Measurements from ENCODE around the gene SPG7. TPM values are rescaled to one million over a fixed set of nuclear protein-coding genes. Genes with fewer than 3 reads are reported as not detected.
"Not testable (repeated sequence)": the region's sequence is repeated elsewhere in the genome, so short reads cannot be mapped to it uniquely, and the experiment has no call there.

The SPG7 gene
- polyA plus RNA-seq, 10 donors: 43.5 to 93.9 (median 63.4) TPM

DNA sequence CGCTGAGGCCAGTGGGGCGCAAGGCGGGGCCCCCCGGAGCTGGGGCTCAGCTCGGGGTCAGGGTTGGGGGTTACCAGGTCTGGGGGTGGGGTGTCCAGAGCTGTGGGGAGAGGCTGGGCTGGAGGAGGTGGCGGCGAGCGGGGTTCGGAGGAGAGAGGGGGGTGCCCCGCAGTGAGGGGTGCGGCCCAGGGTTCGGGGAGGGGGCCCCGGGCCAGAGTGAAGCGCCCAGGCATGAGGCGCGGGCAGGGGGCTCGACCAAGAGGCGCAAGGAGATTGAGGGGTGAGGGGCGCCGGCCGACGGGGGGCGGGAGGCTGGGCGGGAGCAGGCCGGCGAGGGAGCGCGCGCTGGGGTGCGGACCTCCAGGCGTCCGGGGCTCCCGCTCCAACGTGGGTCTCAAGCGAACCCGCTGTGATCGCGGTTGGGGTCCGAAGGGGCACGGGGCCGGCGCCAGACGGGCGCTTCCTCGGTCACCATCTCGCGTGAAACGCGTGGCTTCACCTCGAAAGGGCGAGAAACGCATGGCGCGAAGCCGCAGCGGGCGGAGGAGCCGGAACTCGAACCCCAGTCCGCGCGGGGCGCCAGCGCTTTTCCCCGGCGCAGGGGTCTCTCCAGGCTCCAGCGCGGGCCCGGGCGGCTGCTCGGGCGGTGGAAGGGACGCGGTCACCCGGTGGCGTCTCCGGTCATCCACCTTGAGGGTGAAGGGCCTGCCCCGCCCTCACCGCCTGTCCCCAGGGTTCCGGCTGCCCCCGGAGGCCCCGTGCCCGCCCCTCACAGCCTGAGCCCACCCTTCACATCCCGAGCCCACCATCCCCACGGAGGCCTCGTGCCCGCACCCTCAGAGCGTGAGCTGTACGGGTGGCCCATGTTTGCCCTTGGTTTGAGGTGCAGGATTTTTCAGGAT lies 68.2 kb downstream of the SPG7 start:
- no peak for DNase-seq

DNA sequence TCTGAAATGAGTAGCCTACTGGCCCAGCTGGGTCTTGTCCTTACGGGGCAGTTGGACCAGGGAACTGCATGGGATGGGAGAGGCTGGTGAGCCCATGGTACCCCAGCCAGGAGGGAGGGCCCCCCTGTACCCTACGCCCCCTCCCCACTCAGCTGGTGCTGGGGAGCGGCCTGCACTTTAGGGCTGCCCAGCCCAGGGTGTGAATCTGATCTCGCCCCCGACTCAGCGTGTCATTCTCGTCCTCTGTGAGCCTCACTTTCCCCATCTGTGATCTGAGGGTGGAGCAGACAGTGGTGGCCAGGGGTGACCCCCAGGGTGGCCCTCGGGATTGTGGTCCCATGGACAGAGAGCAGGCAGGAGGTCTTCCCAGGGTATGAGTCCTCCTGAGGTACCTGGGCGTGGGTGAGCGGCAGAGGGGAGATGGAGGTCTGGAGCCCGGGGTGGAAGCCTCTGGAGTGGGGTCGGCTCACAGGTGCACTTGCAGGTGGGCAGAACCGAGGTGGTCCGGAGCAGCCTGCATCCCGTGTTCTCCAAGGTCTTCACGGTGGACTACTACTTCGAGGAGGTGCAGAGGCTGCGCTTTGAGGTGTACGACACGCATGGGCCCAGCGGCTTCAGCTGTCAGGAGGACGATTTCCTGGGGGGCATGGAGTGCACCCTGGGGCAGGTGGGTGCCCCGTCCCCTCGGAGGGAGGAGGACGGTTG lies 69.0 kb downstream of the SPG7 start:
- DNase-seq: no peak

DNA sequence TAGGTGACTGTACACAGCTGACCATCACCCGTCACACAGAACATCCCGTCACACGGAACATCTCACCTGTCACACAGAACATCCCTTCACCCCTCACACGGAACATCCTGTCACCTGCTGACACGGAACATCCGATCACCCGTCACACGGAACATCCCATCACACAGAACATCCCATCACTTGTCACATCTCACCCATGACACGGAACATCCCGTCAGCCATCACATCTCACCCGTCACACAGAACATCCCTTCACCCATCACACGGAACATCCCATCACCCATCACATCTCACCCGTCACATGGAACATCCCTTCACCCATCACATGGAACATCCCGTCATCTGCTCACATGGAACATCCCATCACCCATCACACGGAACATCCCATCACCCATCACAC lies 71.1 kb downstream of the SPG7 start:
- DNase-seq: no peak

DNA sequence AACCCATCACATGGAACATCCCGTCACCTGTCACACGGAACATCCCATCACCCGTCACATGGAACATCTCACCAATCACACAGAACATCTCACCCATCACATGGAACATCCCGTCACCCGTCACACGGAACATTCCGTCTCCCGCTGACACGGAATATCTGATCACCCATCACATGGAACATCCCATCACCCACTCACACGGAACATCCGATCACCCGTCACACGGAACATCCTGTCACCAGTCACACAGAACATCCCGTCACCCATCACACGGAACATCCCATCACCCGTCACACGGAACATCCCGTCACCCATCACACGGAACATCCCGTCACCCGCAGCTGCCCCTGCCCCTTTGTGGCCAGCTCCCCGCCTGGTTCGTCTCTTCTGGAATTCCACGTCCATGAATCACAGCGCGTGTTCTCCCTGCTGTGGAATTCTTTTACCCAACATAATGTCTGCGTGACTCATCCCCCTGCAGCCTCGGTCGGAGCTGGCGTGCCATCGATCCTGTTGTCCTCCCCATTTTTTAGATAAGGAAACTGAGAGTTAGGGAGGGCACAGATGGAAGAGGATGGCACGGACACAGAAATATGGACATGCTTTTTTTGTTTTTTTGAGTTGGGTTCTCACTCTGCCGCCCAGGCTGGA lies 73.0 kb downstream of the SPG7 start:
- peak in 1 of 3 donors; percentile 90 for DNase-seq

DNA sequence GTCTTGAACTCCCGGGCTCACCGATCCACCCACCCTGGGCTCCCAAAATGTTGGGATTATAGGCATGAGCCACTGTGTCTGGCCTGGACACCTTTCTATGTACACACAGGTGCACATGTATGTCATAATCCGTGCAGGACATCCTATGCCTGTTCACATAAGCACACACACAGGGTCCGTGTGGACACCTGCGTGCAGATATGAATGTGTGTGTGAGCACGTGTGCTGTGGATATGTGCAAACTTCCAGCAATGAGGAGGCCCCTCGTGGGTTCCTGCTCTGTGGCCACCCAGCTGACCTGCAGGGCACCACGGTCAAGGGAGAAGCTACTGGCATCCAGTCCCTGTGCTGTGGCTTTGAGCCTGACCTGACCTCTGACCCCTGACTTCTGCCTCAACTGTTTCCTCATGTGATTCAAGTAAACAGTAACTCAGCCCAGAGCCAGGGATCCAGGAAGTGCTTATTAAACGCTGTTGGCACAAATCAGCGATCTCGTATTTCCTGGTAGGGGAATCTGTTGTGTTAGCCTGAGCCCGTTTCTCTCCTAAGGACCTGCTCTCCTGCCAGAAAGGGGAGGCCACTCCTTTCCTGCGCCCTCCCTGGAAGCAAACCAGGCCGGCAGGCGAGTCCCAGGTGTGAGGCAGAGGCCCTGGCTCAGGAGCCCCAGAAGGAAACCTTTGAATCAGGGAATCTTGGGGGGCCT lies 73.8 kb downstream of the SPG7 start:
- DNase-seq: no peak

DNA sequence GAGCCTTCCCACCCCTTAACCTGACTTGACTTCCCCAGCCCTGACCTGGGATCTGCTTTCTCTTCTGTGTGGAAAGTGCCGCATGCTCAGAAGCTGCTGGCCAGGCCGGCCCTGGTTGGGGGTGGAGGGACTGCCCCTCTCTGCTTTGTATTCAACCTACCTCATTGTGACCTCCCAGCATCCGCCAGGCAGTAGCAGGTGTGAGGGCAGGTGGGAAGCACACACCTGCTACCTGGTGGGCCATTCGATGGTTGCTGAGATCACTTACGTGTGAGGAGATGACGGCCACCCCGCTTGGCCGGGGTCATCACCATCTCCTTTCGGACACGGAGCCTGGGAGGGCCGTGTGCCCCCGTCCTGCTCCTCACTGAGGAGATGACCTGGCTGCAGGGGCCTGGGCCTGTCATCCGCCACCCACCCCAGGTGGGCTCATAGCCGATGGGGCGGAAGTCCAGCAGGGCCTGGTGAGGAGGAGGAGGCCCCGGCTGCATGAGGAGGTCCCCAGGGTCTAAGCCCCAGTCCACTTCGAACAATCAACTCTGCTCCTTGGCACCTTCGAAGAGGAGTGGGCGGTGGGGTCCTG lies 74.5 kb downstream of the SPG7 start:
- DNase-seq: no peak

DNA sequence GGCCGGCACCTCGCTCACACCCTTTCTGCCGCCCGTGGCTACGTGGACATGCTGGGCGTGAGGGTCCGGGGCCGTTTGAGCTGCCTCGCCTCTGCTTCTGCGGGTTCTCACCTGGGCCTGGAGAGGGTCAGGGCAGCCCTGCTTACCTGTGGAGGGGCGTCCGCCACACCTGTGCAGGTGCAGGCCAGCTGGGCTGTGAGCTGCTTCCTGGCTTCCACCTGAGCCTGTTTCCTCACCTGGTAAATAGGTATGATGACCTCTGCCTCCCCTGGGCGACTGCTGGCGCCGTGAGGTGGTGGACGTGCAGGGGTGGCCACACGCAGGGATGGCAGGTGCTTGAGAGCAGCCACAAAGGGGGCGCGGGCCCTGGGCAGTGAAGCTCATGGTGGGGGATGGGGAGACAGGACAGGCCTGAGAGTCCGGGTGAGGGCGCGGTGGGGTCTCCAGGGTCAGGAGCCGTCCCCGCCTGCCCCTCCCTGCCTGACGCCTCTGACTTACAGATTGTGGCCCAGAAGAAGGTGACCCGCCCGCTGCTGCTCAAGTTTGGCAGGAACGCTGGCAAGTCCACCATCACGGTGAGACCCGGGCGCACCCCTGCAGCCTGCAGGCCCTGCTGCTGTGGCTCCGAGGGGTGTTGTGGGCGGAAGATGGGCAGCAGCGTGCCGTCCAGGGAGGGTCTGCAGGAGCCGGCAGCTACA lies 75.1 kb downstream of the SPG7 start:
- DNase-seq: no peak

DNA sequence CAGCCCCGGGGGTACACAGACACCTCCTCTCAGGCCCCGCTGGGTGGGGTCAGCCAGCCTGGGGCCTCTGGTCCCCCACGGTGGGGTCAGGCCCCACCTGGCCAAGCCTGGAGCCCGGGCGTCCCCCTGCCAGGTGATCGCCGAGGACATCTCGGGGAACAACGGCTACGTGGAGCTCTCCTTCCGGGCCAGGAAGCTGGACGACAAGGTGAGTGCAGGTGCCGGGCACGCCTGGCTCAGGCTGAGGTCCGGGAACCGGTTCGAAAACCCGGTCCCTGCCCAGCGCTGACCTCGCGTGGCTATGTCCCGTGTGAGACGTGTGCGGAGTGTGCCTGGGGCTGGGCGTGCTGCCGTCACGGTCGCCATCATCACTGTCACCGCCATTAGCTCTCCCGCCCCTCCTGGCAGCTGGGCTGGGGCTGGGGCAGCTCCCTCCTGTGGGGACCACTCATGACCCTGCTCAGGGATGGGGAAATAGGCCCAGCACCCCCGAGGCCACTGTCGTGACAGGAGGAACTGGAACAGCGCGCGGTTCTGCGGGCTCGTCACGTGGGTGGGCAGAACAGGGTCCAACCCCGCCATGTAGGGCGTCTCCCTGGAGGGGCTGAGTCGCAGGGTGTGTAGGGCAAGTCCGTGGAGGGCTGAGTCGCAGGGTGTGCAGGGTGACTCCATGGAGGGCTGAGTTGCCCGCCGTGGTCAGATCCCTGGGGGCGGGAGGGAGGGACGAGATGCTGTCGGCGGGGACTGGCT lies 75.9 kb downstream of the SPG7 start:
- DNase-seq: no peak

DNA sequence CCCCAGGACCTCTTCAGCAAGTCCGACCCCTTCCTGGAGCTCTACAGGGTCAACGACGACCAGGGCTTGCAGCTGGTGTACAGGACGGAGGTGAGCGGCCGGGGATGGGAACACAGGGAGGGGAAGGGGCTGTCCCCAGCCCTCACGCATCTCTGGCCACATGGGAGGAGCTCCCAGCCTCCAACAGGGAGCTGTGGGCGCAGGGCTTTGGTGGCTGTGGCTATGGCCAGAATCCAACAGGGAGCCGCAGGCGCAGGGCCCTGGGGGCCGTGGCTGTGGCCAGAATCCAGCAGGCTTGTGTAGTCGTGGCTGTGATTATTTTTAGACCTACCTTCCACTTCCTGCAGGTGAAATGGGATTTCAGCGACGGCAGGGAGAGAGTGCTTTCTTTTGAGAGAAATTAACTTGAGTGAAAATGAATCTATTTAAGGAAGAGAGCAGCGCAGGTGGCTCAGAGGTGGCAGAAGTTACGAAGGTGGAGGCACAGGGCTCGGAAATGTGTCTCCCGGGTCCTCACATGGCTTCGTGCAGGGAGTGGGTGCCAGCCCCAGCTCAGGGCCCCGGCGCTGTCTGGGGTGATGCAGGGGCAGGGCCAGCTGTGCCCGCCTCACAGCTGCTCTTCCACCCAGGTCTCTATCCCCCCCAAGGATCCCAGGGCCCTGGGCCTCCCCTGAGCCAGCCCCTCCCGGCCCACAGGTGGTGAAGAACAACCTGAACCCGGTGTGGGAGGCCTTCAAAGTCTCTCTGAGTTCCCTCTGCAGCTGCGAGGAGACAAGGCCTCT lies 76.8 kb downstream of the SPG7 start:
- no peak for DNase-seq

DNA sequence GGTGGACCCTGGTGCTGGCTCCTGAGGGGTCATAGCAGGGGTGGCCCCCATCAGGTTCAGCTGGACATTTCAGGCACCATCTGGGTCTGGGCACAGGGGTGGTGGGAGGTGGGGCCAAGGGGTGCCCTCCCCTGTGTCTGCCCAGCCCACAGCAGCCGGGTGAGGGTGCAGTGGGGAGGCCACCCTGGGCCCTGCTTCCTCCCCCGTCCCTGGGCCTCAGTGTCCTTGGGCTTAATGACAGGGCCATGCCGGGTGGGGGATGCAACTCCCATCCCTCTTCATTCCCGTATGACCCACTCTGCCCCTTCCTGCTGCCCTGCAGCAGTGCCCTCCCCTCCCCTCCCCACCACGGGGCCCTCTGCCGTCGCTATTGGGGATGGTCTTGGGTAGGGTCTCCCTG lies 78.0 kb downstream of the SPG7 start:
- DNase-seq: no peak

DNA sequence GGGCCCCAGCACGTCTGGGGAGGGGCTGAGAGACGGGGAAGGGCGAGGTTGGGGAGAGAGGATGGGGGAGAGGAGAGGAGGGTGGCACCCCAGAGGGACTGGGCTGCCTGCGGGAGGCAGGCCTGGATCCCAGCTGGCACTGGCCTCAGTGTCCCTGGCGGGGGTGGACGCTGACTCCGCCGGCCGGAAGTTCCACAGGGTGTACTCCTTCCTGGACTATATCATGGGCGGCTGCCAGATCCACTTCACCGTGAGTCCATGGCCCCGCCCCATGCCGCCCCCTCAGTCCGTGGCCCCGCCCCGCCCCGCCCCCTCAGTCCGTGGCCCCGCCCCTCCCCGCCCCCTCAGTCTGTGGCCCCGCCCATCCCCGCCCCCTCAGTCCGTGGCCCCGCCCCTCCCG lies 78.7 kb downstream of the SPG7 start:
- no peak for DNase-seq

DNA sequence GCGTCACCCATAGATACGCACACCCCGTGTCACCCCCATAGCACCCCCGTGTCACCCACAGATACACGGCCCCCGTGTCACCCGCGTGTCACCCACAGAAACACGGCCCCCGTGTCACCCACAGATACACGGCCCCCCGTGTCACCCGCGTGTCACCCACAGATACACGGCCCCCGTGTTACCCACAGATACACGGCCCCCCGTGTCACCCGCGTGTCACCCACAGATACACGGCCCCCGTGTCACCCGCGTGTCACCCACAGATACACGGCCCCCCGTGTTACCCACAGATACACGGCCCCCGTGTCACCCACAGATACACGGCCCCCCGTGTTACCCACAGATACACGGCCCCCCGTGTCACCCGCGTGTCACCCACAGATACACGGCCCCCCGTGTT lies 79.5 kb downstream of the SPG7 start:
- DNase-seq: not testable (repeated sequence)

DNA sequence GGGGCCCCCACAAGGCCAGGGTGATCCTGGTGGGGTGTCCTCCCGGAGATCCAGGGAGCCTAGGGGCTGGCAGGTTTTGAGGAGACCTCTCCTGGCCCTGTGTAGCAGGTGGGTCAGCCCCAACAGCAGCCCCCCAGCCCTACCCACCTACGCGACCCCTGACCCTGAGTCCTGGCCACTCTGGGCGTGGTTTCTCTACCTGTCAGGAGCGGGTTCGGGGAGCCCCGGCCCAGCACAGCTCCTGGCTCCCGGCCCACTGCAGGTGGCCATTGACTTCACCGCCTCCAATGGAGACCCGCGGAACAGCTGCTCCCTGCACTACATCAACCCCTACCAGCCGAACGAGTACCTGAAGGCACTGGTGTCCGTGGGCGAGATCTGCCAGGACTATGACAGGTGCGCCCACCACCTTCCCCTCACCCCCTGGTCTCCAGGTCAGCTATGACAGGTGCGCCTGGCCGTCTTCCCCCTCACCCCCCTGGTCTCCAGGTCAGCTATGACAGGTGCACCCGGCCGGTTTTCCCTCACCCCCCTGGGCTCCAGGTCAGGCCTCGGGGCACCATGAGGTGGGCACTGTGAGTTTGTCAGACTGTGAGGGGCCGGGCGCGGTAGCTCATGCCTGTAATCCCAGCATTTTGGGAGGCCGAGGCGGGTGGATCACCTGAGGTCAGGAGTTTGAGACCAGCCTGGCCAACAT lies 80.4 kb downstream of the SPG7 start:
- no peak for DNase-seq

DNA sequence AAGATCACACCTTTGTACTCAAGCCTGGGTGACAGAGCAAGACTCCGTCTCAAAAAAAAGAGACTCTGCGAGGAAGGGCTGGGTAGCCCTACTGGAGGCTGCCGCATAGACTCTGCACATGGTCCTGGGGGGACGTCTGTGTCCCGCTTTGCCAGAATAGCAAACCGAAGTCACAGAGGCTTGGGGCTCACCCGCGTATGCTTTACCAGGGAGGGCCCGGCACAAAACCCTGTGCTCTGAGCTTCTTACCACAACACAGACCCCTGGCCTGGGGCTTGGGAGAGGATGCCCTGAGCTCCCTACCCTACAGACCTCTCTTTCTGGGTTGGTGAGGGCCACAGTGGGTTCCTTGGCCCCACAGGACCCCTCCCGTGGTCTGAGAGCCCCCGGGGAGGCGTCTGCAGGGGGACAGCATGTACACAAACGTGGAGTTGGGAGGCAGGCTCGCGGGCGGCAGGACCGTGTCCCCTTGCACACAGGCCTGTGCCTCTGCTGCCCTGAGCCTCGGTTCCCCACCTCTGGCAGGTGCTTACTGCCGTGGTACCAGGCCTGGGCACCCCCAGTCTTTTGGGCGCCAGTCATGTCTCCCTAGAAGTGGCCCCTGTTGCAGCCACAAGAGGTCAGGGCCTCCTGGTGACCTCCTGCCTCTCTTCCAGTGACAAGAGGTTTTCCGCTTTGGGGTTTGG lies 81.2 kb downstream of the SPG7 start:
- no peak for DNase-seq

DNA sequence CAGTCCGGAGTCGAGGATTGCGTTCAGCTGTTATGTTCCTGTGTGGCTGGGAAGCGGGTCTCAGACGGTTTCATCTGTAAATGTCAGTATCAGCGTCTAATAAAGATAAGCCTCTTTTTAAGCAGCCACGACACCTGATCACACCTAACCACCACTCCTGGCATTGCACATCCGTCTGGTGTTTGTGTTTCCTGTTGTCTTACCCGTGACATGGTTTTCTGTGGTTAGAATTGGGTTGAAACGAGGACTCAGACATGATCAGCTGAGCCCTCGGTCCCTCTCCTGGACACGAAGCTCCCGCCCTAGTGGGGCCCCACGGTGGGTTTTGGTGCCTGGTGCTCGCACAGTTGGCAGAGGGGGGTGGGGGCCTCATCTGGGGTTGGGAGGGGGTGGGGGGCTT lies 85.6 kb downstream of the SPG7 start:
- no peak for DNase-seq

DNA sequence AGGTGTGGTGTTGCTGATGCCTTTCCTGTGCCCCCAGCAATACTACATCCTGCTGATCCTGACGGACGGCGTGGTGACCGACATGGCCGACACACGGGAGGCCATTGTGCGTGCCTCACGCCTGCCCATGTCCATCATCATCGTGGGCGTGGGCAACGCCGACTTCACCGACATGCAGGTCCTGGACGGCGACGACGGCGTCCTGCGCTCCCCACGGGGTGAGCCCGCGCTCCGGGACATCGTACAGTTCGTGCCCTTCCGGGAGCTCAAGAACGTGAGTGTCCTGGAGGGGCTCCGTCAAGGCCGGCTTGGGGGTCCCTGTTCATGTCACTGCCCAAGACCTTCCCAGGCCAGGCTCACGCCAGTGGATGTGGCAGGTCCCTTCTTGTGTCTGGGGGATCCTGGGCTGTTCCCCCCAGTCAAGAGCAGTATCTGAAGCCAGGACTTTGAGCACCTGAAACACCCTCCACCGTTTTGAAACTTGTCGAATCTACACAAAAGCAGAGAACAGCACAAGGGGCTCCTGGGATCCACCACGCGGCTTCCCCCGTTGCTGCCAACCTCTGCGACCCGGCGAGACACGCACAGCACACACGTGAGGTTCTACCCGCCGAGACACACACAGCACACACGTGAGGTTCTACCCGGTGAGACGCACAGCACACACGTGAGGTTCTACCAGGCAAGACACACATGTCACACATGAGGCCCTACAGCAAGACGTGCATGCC lies 87.3 kb downstream of the SPG7 start:
- no peak for DNase-seq

DNA sequence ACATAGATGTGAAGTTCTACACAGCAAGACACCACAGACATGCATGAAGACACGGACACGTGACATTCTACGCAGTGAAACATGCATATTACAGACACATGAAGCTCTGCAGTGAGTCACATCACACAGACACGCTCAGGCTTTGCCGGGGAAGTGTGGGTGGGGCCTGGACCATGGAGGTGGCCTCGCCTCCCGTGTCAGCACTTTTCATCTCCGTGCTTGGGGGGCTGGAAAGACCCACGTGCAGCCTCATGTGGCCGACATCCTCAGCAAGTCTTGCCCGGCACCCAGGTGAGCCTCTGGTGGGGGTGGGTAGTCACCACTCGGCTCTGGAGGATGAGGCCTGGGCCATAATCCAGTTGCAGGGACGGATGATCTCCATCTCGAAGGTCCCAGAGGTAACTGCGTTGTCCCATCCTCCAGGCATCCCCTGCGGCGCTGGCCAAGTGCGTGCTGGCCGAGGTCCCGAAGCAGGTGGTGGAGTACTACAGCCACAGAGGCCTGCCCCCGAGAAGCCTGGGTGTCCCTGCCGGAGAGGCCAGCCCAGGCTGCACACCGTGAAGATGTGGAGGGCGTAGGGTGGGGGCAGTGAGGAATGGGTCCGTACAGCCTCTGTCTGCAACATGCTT lies 88.0 kb downstream of the SPG7 start:
- no peak for DNase-seq

All from muscle of back (tissue), 11 donors.